Central memory CD8-positive, alpha-beta T cell (primary cell): ENCODE results near the gene FHOD3.

Experiments used
- ATAC-seq: fragments of 150-1000 bp; cut with Tn5 transposase; replicated peaks from 2 replicates; pipeline ENCODE4 v1.10.0; 2022; ENCODE audit warnings: mild to moderate bottlenecking, moderate FRiP score, moderate number of reproducible peaks; ENCODE audit not compliant: poor library complexity, severe bottlenecking; ENCODE audit errors: extremely low read depth
- DNase-seq, 2 donors: peaks; one replicate each; pipeline ENCODE4 v3.0.0; 2021; ENCODE audit warnings: low spot score in 2 of 2
- H3K27ac Mint-ChIP-seq: one replicate; pipeline ENCODE4 v1.8.0; 2022; ENCODE audit warnings: low read depth, mild to moderate bottlenecking, moderate library complexity, mixed read lengths
- H3K27me3 Mint-ChIP-seq: one replicate; pipeline ENCODE4 v1.8.0; 2022; ENCODE audit warnings: mixed read lengths
- H3K36me3 Mint-ChIP-seq: one replicate; pipeline ENCODE4 v1.8.0; 2022; ENCODE audit warnings: mild to moderate bottlenecking, moderate library complexity, mixed read lengths; ENCODE audit not compliant: insufficient read depth
- H3K4me1 Mint-ChIP-seq: one replicate; pipeline ENCODE4 v1.8.0; 2022; ENCODE audit warnings: mixed read lengths
- H3K4me3 Mint-ChIP-seq: one replicate; pipeline ENCODE4 v1.8.0; 2022; ENCODE audit warnings: mild to moderate bottlenecking, moderate library complexity, mixed read lengths
- H3K9me3 Mint-ChIP-seq: one replicate; pipeline ENCODE4 v1.8.0; 2022; ENCODE audit warnings: mixed read lengths

The FHOD3 gene

GRCh38 chr18:36567800-36568199, 270.3 kb downstream of the FHOD3 start:
- Mint-ChIP-seq H3K4me1 (no peaks in the 10 kb centered on the region), H3K27ac (no peak overlapping the region), H3K4me3 (no peak overlapping the region), H3K27me3 (peaks cover 45% of the 10 kb centered on the region), H3K36me3 (no peaks in the 10 kb centered on the region), H3K9me3 (no peaks in the 10 kb centered on the region)
- ATAC-seq, result no peak
- DNase-seq, result no peak

GRCh38 chr18:36568487-36568886, 271.0 kb downstream of the FHOD3 start:
- no peaks in the 10 kb centered on the region for H3K36me3 Mint-ChIP-seq

GRCh38 chr18:36572135-36572856, 274.8 kb downstream of the FHOD3 start:
- no peaks in the 10 kb centered on the region for H3K9me3 Mint-ChIP-seq
- DNase-seq (no peak), ATAC-seq (no peak)
- H3K27ac Mint-ChIP-seq, result no peak overlapping the region
- H3K27me3 Mint-ChIP-seq, result peaks cover 4% of the 10 kb centered on the region
- no peak overlapping the region for H3K4me3 Mint-ChIP-seq
- H3K36me3 Mint-ChIP-seq, result no peaks in the 10 kb centered on the region
- H3K4me1 Mint-ChIP-seq, result no peaks in the 10 kb centered on the region

More at GRCh38 chr18:36568487-36568886, 271.0 kb downstream of the FHOD3 start:
- Mint-ChIP-seq H3K27ac (no peak overlapping the region), H3K4me3 (no peak overlapping the region), H3K9me3 (no peaks in the 10 kb centered on the region), H3K27me3 (peaks cover 41% of the 10 kb centered on the region), H3K4me1 (no peaks in the 10 kb centered on the region)
- DNase-seq (no peak), ATAC-seq (no peak)

GRCh38 chr18:36576339-36576738, 278.8 kb downstream of the FHOD3 start:
- no peaks in the 10 kb centered on the region for H3K4me1 Mint-ChIP-seq
- peaks cover 24% of the 10 kb centered on the region for H3K27me3 Mint-ChIP-seq

GRCh38 chr18:36578871-36579710, 281.6 kb downstream of the FHOD3 start:
- Mint-ChIP-seq H3K36me3 (no peaks in the 10 kb centered on the region), H3K9me3 (no peaks in the 10 kb centered on the region), H3K27me3 (peaks cover 24% of the 10 kb centered on the region), H3K4me1 (no peaks in the 10 kb centered on the region), H3K27ac (no peak overlapping the region), H3K4me3 (no peak overlapping the region)
- ATAC-seq (no peak), DNase-seq (no peak)

More at GRCh38 chr18:36576339-36576738, 278.8 kb downstream of the FHOD3 start:
- H3K36me3 Mint-ChIP-seq, result no peaks in the 10 kb centered on the region
- no peak overlapping the region for H3K4me3 Mint-ChIP-seq
- H3K27ac Mint-ChIP-seq, result no peak overlapping the region
- no peak for ATAC-seq
- no peak for DNase-seq
- no peaks in the 10 kb centered on the region for H3K9me3 Mint-ChIP-seq

GRCh38 chr18:36580266-36580665, 282.8 kb downstream of the FHOD3 start:
- ATAC-seq (no peak), DNase-seq (no peak)
- H3K27ac Mint-ChIP-seq, result no peak overlapping the region
- H3K4me3 Mint-ChIP-seq, result no peak overlapping the region
- H3K9me3 Mint-ChIP-seq, result no peaks in the 10 kb centered on the region
- no peaks in the 10 kb centered on the region for H3K4me1 Mint-ChIP-seq
- H3K27me3 Mint-ChIP-seq, result peaks cover 24% of the 10 kb centered on the region
- H3K36me3 Mint-ChIP-seq, result no peaks in the 10 kb centered on the region

GRCh38 chr18:36580874-36581750, 283.6 kb downstream of the FHOD3 start:
- H3K4me1 Mint-ChIP-seq, result no peaks in the 10 kb centered on the region
- H3K36me3 Mint-ChIP-seq, result no peaks in the 10 kb centered on the region
- H3K27ac Mint-ChIP-seq, result no peak overlapping the region
- DNase-seq (no peak), ATAC-seq (no peak)
- peaks cover 24% of the 10 kb centered on the region for H3K27me3 Mint-ChIP-seq
- no peaks in the 10 kb centered on the region for H3K9me3 Mint-ChIP-seq
- H3K4me3 Mint-ChIP-seq, result no peak overlapping the region

GRCh38 chr18:36582988-36583745, 285.7 kb downstream of the FHOD3 start:
- DNase-seq (no peak), ATAC-seq (no peak)
- no peaks in the 10 kb centered on the region for H3K4me1 Mint-ChIP-seq
- H3K4me3 Mint-ChIP-seq, result no peak overlapping the region
- H3K9me3 Mint-ChIP-seq, result no peaks in the 10 kb centered on the region
- H3K27ac Mint-ChIP-seq, result no peak overlapping the region
- H3K27me3 Mint-ChIP-seq, result peaks cover 28% of the 10 kb centered on the region
- H3K36me3 Mint-ChIP-seq, result no peaks in the 10 kb centered on the region

GRCh38 chr18:36589857-36590543, 292.5 kb downstream of the FHOD3 start:
- H3K36me3 Mint-ChIP-seq, result no peaks in the 10 kb centered on the region
- H3K27me3 Mint-ChIP-seq, result peaks cover 13% of the 10 kb centered on the region
- ATAC-seq (no peak), DNase-seq (no peak)
- no peak overlapping the region for H3K27ac Mint-ChIP-seq
- H3K4me1 Mint-ChIP-seq, result no peaks in the 10 kb centered on the region
- no peaks in the 10 kb centered on the region for H3K9me3 Mint-ChIP-seq
- H3K4me3 Mint-ChIP-seq, result no peak overlapping the region

- DNase-seq (no peak), ATAC-seq (no peak)
- Mint-ChIP-seq H3K4me3 (no peak overlapping the region), H3K36me3 (no peaks in the 10 kb centered on the region), H3K9me3 (no peaks in the 10 kb centered on the region), H3K4me1 (no peaks in the 10 kb centered on the region), H3K27ac (no peak overlapping the region), H3K27me3 (peaks cover 13% of the 10 kb centered on the region)
Observed at GRCh38 chr18:36590621-36591580, 293.4 kb downstream of the FHOD3 start.

GRCh38 chr18:36592282-36592681, 294.8 kb downstream of the FHOD3 start:
- Mint-ChIP-seq H3K27me3 (peaks cover 3% of the 10 kb centered on the region), H3K4me3 (no peak overlapping the region), H3K9me3 (no peaks in the 10 kb centered on the region), H3K4me1 (no peaks in the 10 kb centered on the region), H3K27ac (no peak overlapping the region), H3K36me3 (no peaks in the 10 kb centered on the region)
- DNase-seq, result no peak
- ATAC-seq, result no peak
